ENCODE results near the gene PTPN14. TPM values are rescaled to one million over a fixed set of nuclear protein-coding genes. Genes with fewer than 3 reads are reported as not detected.
"Not testable (repeated sequence)": the region's sequence is repeated elsewhere in the genome, so short reads cannot be mapped to it uniquely, and the experiment has no call there.

Gene PTPN14
- polyA plus RNA-seq, 1 donor: 14.1 TPM

- no peak for DNase-seq (ENCODE audit: low read depth)
Measured at GRCh38 chr1:214402613-214403083, 148.8 kb downstream of the PTPN14 start.

GRCh38 chr1:214401666-214402065 is 149.7 kb downstream of the PTPN14 start:
- no peak for DNase-seq (ENCODE audit: low read depth)

GRCh38 chr1:214400131-214400530 is 151.3 kb downstream of the PTPN14 start:
- DNase-seq (ENCODE audit: low read depth): no peak

GRCh38 chr1:214398490-214398889 is 152.9 kb downstream of the PTPN14 start:
- DNase-seq (ENCODE audit: low read depth): no peak

- DNase-seq (ENCODE audit: low read depth): no peak
Measured at GRCh38 chr1:214397497-214397896, 153.9 kb downstream of the PTPN14 start.

- no peak for DNase-seq (ENCODE audit: low read depth)
Measured at GRCh38 chr1:214396330-214396729, 155.1 kb downstream of the PTPN14 start.

GRCh38 chr1:214394569-214394968 is 156.8 kb downstream of the PTPN14 start:
- not testable (repeated sequence) for DNase-seq (ENCODE audit: low read depth)

GRCh38 chr1:214393086-214393485 is 158.3 kb downstream of the PTPN14 start:
- DNase-seq (ENCODE audit: low read depth): no peak

- DNase-seq (ENCODE audit: low read depth): no peak
Measured at GRCh38 chr1:214391873-214392645, 159.3 kb downstream of the PTPN14 start.

- DNase-seq (ENCODE audit: low read depth): no peak
Measured at GRCh38 chr1:214389734-214390133, 161.7 kb downstream of the PTPN14 start.

GRCh38 chr1:214386747-214387146 is 164.7 kb downstream of the PTPN14 start:
- no peak for DNase-seq (ENCODE audit: low read depth)

- DNase-seq (ENCODE audit: low read depth): no peak
Measured at GRCh38 chr1:214386333-214386732, 165.1 kb downstream of the PTPN14 start.

- DNase-seq (ENCODE audit: low read depth): no peak
Measured at GRCh38 chr1:214385428-214385827, 166.0 kb downstream of the PTPN14 start.

GRCh38 chr1:214384373-214385079 is 166.9 kb downstream of the PTPN14 start:
- no peak for DNase-seq (ENCODE audit: low read depth)

GRCh38 chr1:214383381-214384372 is 167.7 kb downstream of the PTPN14 start:
- no peak for DNase-seq (ENCODE audit: low read depth)

GRCh38 chr1:214380986-214381695 is 170.3 kb downstream of the PTPN14 start:
- no peak for DNase-seq (ENCODE audit: low read depth)

- DNase-seq (ENCODE audit: low read depth): no peak
Measured at GRCh38 chr1:214380396-214380795, 171.0 kb downstream of the PTPN14 start.

GRCh38 chr1:214379236-214379970 is 172.0 kb downstream of the PTPN14 start:
- DNase-seq (ENCODE audit: low read depth): no peak

- DNase-seq (ENCODE audit: low read depth): no peak
Measured at GRCh38 chr1:214378492-214378891, 172.9 kb downstream of the PTPN14 start.

GRCh38 chr1:214377886-214378285 is 173.5 kb downstream of the PTPN14 start:
- no peak for DNase-seq (ENCODE audit: low read depth)
